Central memory CD4-positive, alpha-beta T cell (primary cell): ENCODE measurements around the gene SHC2.
"Not testable (repeated sequence)": the region's sequence is repeated elsewhere in the genome, so short reads cannot be mapped to it uniquely, and the experiment has no call there.

Experiments
- DNase-seq: peaks from one replicate; pipeline ENCODE4 v3.0.0; 2022

Gene SHC2

GRCh38 chr19:491146-491741, 30.4 kb upstream of the SHC2 start:
- no peak for DNase-seq

GRCh38 chr19:489418-490196, 28.8 kb upstream of the SHC2 start:
- DNase-seq, result no peak

DNA sequence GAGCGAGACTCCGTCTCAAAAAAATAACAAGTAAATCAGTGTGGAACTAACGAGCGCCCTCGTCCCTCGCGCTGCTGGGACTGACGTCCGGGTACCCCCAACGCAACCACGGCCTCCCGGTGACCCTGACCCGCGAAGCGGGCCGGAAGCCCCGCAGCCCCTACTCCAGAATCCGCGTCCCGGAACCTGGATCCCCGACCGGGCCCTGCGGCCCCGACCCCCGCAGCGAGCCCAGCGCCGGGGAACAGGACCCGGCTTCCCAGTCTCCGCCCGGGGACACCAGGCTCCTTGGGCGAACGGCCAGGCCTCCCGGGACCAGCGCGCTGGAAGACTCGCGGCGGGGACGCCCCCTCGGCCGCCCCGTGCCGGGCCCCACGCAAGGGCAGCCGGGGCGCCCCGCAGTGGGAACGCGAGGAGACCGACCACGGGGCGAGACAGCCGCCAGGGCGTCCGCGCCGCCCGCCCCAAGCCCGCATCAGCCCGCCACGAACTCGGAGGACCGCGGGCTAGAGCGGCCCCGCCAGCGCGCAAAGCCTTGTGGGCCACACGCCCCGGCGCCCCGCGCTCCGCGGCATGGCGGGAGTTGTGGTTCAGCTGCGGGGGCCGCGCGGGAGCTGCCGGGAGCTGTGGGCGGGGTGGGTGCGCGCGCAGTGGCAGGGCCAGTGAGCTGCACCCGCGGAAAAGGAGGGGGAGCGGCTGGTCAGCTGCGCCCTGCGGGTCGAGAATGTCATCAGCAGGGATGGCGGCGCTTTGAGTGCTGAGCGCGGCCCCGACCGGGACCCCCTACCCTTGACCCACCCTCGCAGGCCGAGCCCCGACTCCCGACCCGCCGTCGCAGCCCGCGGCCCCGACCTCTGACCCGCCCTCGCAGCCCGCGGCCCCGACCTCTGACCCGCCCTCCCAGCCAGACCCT, 27.9 kb upstream of the SHC2 start:
- peak; percentile 90 for DNase-seq

GRCh38 chr19:485583-486236, 24.9 kb upstream of the SHC2 start:
- DNase-seq, result no peak

DNA sequence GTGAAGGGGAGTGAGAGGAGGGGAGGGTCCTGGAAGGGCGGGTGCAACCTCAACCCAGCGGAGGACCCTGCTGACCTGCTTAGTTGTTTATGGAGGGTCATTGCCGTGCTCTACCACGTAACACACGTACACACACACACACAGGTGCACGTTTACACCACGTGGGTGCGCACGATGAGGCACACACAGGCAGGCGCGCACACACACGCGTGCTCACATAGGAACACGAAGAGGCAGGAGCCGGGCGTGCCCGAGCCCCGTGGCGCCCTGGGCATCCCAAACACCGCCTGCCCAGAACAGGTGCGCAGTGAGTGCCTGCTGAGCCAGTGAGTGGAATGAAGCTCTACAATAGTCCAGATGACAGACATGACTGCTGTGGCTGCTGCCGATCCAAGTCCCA, 24.2 kb upstream of the SHC2 start:
- no peak for DNase-seq

GRCh38 chr19:484494-484893, 23.7 kb upstream of the SHC2 start:
- no peak for DNase-seq

DNA sequence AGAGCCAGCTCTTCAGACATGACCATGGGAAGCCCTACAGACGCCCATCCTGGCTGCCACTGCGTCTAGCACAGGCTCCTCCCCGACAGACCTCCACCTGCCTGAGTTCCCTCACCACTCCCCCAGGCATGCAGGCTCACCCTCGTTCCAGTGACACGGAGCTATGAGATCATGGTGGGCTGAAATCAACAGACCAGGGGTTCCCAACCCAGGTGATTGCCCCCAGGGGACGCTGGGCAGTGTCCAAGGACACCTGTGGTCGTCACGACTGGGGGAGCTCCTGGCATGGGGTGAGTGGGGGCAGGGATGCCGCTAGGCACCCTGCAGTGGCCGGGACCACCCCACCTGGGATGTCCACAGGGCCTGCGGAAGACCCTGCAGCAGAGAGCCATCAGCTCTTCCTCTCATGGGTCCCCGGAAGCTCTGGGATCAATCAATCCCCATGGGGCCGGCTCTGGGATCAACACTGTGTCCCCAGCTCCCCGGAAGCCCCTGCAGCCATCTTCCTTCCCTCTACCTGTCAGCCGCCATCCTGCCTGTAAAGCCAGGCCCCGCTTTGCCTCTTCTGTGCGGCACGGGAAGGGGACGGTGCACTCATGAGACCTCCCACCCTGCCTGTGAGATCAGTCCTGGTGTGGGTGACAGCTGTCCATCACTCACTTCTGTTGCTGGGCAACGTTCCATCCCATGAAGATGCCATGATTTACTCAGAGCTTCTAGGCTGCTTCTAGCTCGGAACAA, 22.7 kb upstream of the SHC2 start:
- DNase-seq, result no peak

DNA sequence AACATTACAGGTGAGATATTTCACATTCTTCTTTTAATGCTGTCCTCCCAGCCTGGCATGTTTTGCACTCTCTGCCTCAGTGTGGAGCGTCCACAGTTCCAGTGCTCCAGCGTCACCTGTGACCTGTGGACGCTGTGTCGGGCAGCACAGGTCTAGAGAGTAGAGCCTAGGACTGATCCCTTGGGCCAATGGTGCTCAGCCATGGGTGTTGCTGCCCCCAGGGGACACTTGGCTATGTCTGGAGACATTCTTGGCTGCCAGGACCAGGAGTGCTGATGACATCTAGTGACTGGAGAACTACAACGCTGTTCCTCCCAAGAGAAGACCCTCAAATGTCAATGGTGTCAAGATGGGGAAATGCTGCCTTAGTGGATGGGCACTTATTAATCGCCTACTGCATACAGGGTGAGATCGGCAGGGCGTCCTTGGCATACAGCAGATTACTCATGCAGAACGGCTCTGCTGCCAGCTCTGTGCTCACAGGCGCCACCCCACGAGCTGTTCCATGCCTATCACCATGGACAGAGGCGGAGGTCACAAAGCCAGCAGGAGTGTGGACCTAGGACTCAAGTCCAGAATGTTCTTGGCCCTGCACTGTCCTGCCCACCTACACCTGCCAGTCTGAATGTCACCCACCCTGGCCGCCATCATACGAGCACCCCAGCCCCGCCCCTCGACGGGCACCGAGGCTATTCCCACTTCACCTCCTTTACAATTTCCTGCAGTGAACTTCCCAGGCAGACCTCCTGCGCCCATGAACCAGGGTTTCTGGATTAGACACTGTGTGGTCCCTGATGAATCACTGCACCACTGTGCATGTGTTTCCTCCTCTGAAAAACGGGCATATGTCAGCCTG, 21.6 kb upstream of the SHC2 start:
- DNase-seq, result no peak

DNA sequence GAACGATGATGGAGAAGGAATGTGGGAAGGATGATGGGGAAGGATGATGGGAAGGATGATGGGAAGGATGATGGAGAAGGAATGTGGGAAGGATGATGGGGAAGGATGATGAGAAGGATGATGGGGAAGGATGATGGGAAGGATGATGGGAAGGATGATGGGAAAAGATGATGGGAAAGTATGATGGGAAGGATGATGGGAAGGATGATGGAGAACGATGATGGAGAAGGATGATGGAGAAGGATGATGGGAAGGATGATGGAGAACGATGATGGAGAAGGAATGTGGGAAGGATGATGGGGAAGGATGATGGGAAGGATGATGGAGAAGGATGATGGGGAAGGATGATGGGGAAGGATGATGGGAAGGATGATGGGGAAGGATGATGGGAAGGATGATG, 20.3 kb upstream of the SHC2 start:
- DNase-seq, result not testable (repeated sequence)

- DNase-seq, result peak; percentile 31
Measured at GRCh38 chr19:480016-480855, 19.4 kb upstream of the SHC2 start.

DNA sequence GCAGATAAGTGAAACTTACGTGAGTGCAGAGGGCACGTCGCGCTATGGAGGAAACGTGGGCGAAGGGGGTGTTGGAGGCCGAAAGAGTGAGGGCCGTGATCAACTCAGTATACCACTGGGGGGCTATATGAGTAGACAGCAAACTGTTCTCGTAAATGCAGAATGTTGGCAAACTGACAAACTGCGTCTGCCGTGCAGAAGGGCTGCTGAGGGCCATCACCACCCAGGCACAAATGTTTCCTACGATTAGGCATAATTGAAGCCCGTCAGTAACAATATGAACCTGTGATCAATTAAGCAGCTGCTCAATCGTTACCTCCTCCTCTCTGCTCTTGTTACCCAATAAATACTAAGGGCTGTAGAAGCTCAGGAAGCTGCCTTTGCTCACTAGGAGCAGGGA, 18.1 kb upstream of the SHC2 start:
- DNase-seq, result no peak

- no peak for DNase-seq
Measured at GRCh38 chr19:478236-478903, 17.5 kb upstream of the SHC2 start.

DNA sequence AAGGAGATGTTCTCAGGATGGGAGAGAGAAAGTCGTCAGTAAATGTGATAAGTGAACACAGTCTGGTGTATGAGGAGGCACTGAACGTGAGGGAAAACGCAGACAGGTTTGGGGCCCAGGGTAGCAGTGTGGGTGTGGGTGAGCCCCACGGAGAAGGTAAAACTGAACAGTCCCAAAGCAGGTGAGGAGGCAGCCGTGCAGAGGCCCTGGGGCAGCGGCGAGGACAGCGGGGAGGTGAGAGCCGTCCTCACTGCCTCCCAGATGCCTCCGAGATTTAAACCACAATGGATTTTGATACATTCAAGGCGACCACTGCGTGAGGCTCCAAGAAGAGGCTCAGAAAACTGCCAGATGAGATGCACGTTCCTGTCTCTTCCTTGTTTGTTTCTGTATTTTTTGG, 14.5 kb upstream of the SHC2 start:
- no peak for DNase-seq

DNA sequence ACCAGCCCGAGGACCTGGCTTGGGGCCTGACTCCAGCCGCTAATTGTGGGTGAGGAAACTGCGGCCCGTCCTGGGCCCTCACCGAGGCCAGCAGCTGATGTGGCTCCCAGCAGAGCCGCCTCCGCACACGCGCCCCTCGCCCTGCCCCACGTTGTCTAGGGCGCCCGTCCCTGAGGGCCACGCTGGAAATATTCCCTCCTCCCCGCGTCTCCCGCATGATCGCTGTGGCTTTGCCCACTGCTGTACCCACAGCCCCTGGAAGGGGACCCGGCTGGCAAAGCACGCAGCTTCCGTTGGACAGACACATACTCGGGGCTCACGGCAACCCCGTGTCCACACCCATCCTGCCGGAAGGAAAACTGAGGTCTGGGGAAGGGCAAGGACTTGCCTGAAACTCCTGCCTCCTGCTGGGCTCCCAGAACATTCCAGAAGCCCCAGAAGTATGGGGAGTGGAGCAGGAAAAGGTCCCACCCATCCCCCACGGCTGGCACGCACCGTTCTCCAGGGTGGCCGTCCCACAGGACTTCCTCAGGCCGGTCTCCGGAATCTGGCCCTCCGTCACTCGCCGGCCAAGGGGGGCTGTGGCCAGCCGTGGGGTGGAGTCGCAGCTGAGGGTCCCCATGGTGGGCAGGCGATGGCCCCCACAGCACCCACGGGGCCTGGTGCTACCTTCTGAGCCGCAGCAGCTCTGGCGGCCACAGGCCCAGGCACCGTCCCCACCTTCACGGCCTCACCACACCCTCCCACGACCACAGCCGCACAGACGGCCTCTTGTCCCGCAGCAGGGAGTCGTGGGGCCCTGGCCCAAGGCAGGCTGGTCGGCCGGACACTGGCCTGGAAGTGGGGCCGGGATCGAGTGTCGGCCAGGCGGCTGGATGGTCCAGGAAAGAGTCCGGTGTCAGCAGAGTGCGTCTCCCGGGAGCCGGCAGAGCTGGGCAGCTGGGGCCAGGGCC, 13.6 kb upstream of the SHC2 start:
- no peak for DNase-seq

- no peak for DNase-seq
Measured at GRCh38 chr19:472005-472858, 11.4 kb upstream of the SHC2 start.

DNA sequence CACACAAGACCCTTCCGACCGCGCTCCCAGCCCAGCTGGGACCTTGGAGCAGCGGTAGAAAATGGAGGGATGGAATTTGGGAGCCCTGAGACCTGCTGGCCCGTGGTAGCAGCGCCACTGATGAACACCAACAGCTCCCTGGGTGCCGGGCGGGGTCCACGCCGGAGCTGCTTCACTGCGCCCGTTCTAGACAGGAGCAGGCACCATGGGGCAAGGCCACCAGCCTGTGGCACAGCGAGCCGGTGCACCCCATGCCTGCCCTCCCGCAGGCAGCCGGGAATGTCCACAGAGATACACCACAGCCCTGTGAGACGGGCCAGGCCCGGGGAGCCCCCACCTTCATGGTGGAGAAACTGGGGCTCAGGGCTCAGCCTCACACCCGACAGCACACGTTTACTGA, 9.9 kb upstream of the SHC2 start:
- no peak for DNase-seq

DNA sequence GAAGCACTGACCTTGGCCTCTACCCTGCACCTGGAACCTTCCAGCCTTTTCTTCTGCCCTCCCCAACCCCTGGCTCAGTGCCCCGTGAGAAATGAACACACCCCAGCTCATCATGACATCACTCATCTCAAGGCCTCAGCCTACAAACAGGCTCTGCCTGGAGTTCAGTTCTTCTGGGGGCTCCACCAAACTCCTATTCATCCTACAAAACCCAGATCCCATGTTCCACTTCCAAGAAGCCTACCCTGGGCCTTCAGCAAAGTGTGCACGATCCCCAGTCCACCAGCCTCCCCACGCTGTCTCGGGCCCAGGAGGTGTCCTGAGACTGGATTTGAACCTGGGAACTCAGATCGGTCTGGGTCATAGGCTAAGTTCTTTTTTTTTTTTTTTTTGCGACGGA, 9.0 kb upstream of the SHC2 start:
- DNase-seq, result no peak
